HG02840 (cell line): Measurements from ENCODE around the gene FYTTD1.

Experiments
- ATAC-seq: cut with Tn5 transposase; IDR thresholded peaks from one replicate; pipeline ENCODE4 v1.9.1; 2021; ENCODE audit warnings: mild to moderate bottlenecking, moderate library complexity, moderate number of reproducible peaks; ENCODE audit not compliant: unreplicated experiment, low FRiP score

Gene FYTTD1

GRCh38 chr3:197736491-197737318 lies 13.0 kb upstream of the FYTTD1 start, which contains the start of gene RUBCN:
Gene RUBCN, minus strand, starts transcription at chr3:197736904. Its CDS starts 185 bp downstream, at chr3:197736719.
- peak; percentile 87 for ATAC-seq

GRCh38 chr3:197737319-197737649 lies 12.4 kb upstream of the FYTTD1 start:
- no peak for ATAC-seq

GRCh38 chr3:197737749-197738462 lies 11.8 kb upstream of the FYTTD1 start:
- no peak for ATAC-seq

GRCh38 chr3:197742787-197743186 lies 6.9 kb upstream of the FYTTD1 start:
- no peak for ATAC-seq

GRCh38 chr3:197746209-197746608 lies 3.5 kb upstream of the FYTTD1 start:
- ATAC-seq, result no peak

GRCh38 chr3:197746801-197747237 lies 2.9 kb upstream of the FYTTD1 start:
- ATAC-seq, result no peak

- ATAC-seq, result no peak
Observed at GRCh38 chr3:197748597-197749314, 927 bp upstream of the FYTTD1 start.

GRCh38 chr3:197749315-197749600 lies 425 bp upstream of the FYTTD1 start:
- peak; percentile 26 for ATAC-seq

- ATAC-seq, result peak; percentile 41
Observed at GRCh38 chr3:197750396-197750831, 731 bp downstream of the FYTTD1 start.

- ATAC-seq, result no peak
Observed at GRCh38 chr3:197750858-197751737, 1.4 kb downstream of the FYTTD1 start.

- ATAC-seq, result no peak
Observed at GRCh38 chr3:197752107-197752506, 2.4 kb downstream of the FYTTD1 start.

- ATAC-seq, result no peak
Observed at GRCh38 chr3:197753263-197753662, 3.6 kb downstream of the FYTTD1 start.

- ATAC-seq, result no peak
Observed at GRCh38 chr3:197756704-197757103, 7.0 kb downstream of the FYTTD1 start.

GRCh38 chr3:197758512-197758911 lies 8.8 kb downstream of the FYTTD1 start:
- no peak for ATAC-seq

- ATAC-seq, result no peak
Observed at GRCh38 chr3:197761784-197762183, 12.1 kb downstream of the FYTTD1 start.

- ATAC-seq, result no peak
Observed at GRCh38 chr3:197775317-197775716, 25.6 kb downstream of the FYTTD1 start.

- no peak for ATAC-seq
Observed at GRCh38 chr3:197782230-197782629, 32.5 kb downstream of the FYTTD1 start.

GRCh38 chr3:197784019-197784585 lies 34.4 kb downstream of the FYTTD1 start:
- no peak for ATAC-seq

- ATAC-seq, result no peak
Observed at GRCh38 chr3:197787412-197787811, 37.7 kb downstream of the FYTTD1 start.

- no peak for ATAC-seq
Observed at GRCh38 chr3:197789309-197789708, 39.6 kb downstream of the FYTTD1 start.
